SK-N-MC (cell line): ENCODE data around the gene GYPE.
"Not testable (repeated sequence)": the region's sequence is repeated elsewhere in the genome, so short reads cannot be mapped to it uniquely, and the experiment has no call there.

Source experiments
- EZH2 ChIP-seq: fragments of 200-600 bp; sonication (generic); IDR thresholded peaks from one replicate; pipeline ENCODE4 v1.6.1; 2017; ENCODE audit warnings: antibody characterized with exemption
- FOXP2 ChIP-seq: optimal IDR thresholded peaks from 2 replicates; pipeline ENCODE3; 2011; ENCODE audit warnings: mild to moderate bottlenecking, moderate library complexity; ENCODE audit not compliant: insufficient read depth; ENCODE audit errors: extremely low read length, control extremely low read depth
- POLR2AphosphoS5 ChIP-seq: IDR thresholded peaks from 2 replicates; pipeline ENCODE4 v1.6.1; 2012; ENCODE audit warnings: mild to moderate bottlenecking, low read depth, low read length, borderline replicate concordance

DNA sequence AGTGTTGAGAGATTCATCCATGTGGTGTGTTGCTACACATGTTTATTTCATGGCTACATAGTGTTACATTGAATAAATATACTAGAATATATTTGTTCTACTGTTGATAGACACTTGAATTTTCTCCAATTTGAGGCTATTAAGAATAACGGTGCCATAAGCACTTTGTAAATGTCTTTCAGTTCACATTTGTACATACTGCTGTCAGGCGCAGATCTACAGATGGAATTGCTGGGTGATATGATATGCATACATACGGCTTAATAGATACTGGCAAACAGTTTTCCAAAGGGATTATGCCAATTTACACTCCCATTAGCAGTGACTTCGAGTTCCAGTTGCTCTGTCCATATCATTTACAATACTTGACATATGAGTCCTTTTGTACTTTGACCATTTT is 33.5 kb upstream of the GYPE start:
- TF ChIP-seq POLR2AphosphoS5, EZH2, FOXP2: not testable (repeated sequence)
